B cell (primary cell): ENCODE measurements around the gene KBTBD12.

Source experiments
- EZH2 ChIP-seq: IDR thresholded peaks from 2 replicates; pipeline ENCODE4 v1.6.1; 2012; ENCODE audit warnings: borderline replicate concordance, low read depth, mild to moderate bottlenecking, moderate library complexity, low read length; ENCODE audit not compliant: insufficient read depth, poor library complexity, severe bottlenecking
- TF ChIP-seq, protein P1 (sequence below): fragments of 200-600 bp; IDR thresholded peaks from one replicate; pipeline ENCODE4 v1.8.0; 2022; ENCODE audit warnings: antibody characterized with exemption, mild to moderate bottlenecking

DNA sequence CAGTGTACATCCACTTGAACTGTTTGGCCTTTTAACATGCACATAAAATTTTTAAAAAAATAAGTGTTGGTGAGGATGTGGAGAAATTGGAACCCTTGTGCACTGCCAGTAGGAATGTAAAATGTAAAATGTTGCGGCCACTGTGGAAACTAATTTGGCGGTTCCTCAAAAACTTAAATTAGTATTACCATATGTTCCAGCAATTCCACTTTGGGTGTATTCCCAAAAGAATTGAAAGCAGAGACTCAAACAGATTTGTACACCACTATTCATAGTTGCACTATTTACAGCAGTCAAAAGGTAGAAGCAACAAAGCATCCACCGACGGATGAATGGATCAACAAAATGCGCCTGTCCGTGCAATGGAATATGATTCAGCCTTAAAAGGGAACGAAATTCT lies 82.0 kb downstream of the KBTBD12 start:
- TF ChIP-seq, protein P1, sequence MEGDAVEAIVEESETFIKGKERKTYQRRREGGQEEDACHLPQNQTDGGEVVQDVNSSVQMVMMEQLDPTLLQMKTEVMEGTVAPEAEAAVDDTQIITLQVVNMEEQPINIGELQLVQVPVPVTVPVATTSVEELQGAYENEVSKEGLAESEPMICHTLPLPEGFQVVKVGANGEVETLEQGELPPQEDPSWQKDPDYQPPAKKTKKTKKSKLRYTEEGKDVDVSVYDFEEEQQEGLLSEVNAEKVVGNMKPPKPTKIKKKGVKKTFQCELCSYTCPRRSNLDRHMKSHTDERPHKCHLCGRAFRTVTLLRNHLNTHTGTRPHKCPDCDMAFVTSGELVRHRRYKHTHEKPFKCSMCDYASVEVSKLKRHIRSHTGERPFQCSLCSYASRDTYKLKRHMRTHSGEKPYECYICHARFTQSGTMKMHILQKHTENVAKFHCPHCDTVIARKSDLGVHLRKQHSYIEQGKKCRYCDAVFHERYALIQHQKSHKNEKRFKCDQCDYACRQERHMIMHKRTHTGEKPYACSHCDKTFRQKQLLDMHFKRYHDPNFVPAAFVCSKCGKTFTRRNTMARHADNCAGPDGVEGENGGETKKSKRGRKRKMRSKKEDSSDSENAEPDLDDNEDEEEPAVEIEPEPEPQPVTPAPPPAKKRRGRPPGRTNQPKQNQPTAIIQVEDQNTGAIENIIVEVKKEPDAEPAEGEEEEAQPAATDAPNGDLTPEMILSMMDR: no peak
- no peak for TF ChIP-seq EZH2
